ENCODE data around the gene PEAK3. TPM values are rescaled to one million over a fixed set of nuclear protein-coding genes. Genes with fewer than 3 reads are reported as not detected.

The PEAK3 gene
- total RNA-seq, 4 donors from 2014 or later = 0.16 to 1.3 (median 0.27) TPM; not detected in 1

DNA sequence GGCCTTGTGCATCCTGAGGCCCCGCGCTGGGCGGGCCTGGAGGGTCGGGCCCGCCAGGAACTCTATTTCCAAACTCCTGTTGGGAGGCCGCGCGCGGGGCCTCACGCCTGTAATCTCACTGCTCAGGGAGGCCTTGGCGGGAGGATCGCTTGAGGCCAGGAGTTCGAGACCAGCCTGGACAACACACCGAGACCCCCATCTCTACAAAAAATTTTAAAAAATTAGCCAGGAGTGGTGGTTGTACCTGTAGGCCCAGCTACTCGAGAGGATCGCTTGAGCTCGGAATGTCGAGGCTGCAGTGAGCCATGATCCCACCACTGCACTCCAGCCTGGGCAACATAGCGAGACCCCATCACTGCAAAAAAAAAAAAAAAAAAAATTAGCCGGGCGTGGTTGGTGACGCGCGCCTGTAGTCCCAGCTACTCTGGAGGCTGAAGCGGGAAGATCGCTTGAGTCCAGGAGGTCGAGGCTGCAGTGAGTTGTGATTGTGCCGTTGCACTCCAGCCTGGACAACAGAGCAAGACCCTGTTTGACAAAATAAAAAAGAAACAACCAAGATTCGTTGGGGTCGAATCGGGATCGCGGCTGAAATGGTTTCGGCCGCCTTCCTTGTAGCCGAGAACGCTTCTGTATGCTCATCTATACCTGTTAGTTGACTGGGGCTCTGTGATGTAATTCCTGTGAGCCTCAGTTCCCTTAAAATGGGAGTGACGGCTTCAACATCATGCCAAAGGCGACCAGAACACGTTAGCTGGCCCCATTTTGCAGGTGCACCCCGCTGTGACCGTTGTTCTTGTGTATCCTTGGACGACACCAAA is 44.7 kb downstream of the PEAK3 start:
- peak; percentile 51 for ATAC-seq
- H3K9me3 ChIP-seq = no peaks in the 10 kb centered on the region
- peak overlapping the region; percentile 70 to 99 for H3K4me3 ChIP-seq
- TF ChIP-seq, protein P1, sequence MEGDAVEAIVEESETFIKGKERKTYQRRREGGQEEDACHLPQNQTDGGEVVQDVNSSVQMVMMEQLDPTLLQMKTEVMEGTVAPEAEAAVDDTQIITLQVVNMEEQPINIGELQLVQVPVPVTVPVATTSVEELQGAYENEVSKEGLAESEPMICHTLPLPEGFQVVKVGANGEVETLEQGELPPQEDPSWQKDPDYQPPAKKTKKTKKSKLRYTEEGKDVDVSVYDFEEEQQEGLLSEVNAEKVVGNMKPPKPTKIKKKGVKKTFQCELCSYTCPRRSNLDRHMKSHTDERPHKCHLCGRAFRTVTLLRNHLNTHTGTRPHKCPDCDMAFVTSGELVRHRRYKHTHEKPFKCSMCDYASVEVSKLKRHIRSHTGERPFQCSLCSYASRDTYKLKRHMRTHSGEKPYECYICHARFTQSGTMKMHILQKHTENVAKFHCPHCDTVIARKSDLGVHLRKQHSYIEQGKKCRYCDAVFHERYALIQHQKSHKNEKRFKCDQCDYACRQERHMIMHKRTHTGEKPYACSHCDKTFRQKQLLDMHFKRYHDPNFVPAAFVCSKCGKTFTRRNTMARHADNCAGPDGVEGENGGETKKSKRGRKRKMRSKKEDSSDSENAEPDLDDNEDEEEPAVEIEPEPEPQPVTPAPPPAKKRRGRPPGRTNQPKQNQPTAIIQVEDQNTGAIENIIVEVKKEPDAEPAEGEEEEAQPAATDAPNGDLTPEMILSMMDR (IDR thresholded peaks at IDR 0.05) = no peak
- TF ChIP-seq POLR2A (IDR thresholded peaks at IDR 0.05) (no peak), EP300 (IDR thresholded peaks at IDR 0.05) (no peak), POLR2AphosphoS5 (IDR thresholded peaks at IDR 0.05) (no peak)
- peak overlapping the region; percentile 94 to 99 (median 96) for H3K27ac ChIP-seq
- 65 to 72% methylated on average over 6 to 19 of the region's 43 CpGs for WGBS, 2 donors (ENCODE audit: low coverage in 1 of 2)
- peaks cover 0 to 21% of the 10 kb centered on the region in 2 donors for H3K36me3 ChIP-seq
- H3K27me3 ChIP-seq = no peaks in the 10 kb centered on the region
- H3K4me1 ChIP-seq = peaks cover 0 to 81% (median 51%) of the 10 kb centered on the region in 3 donors

DNA sequence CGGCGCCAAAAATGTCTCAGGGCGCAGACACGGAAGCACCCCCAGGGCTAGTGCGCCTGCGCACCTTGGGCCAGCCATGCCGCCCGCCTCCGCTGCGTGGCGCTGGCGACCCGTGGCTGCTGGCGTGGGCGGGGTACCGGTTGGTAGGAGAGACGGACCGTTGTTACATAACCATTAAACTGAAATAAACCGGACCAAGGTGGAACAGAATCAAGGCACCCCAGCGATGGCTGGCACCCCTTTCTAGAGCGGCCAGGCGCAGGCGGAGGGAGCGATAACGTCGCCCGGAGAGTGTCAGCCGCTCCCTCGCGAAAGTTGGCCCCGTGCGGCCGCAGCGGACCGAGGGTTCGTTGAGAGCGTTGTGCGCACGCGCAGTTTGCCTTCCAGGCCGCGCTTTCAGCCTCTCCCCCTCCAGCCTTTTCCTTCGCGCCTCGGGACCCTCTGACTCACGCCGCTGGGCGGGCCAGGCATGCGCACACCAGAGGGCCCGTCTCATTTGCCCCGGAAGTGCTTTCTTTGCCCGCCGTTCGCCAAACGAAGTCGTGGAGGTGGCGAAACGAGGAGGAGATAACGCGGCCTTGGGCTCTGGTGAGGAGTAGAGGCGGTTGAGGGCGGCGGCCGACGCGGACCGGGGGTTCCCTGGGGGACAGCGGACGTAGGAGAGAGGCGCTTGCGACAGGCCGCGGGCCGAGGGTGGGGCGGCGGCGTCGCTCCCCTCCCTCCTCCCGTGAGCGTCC is 45.5 kb downstream of the PEAK3 start, which contains the start of the genes PLEKHJ1 and SF3A2:
PLEKHJ1 (minus strand) TSS at position 16 of the 737 bp plus-strand sequence. CDS start 81 bp downstream, outside the sequence.
SF3A2 (plus strand) TSS at position 511 of the 737 bp plus-strand sequence. CDS start 6,595 bp downstream, outside the sequence.
- H3K36me3 ChIP-seq = peaks cover 0 to 29% of the 10 kb centered on the region in 2 donors
- TF ChIP-seq, protein P1 (IDR thresholded peaks at IDR 0.05) = peak in 3 of 4 experiments; percentile 99 to 100 (median 99)
- TF ChIP-seq EP300 (IDR thresholded peaks at IDR 0.05) (no peak), POLR2A (IDR thresholded peaks at IDR 0.05) (peak; percentile 62 to 77), POLR2AphosphoS5 (IDR thresholded peaks at IDR 0.05) (peak; percentile 92)
- H3K27me3 ChIP-seq = no peaks in the 10 kb centered on the region
- H3K4me3 ChIP-seq = peak within 1 kb of the TSS; percentile 70 to 99
- H3K4me1 ChIP-seq = peaks cover 0 to 78% (median 45%) of the 10 kb centered on the region in 3 donors
- 0 to 1% methylated on average over 1 to 16 of the region's 80 CpGs for WGBS, 2 donors (ENCODE audit: low coverage in 1 of 2)
- H3K9me3 ChIP-seq = no peaks in the 10 kb centered on the region
- ATAC-seq = peak; percentile 96
- peak within 1 kb of the TSS; percentile 94 to 99 (median 96) for H3K27ac ChIP-seq

DNA sequence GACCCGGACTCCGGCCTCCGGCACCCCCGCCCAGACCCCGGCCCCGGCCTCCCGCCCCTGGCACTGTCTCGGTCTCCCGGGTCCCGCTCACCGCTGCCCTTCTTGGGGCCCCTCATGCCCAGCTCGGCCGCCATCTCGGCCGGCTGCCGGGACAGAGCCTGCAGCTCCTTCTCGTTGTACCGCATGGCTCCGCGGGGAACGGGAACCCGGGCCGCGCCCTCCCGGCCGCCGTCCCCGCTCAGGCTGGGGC is 46.0 kb downstream of the PEAK3 start:
- no peak for TF ChIP-seq EP300 (IDR thresholded peaks at IDR 0.05)
- peak; percentile 28 to 33 for TF ChIP-seq POLR2A (IDR thresholded peaks at IDR 0.05)
- TF ChIP-seq, protein P1 (IDR thresholded peaks at IDR 0.05) = no peak
- TF ChIP-seq POLR2AphosphoS5 (IDR thresholded peaks at IDR 0.05) = peak; percentile 72
- no peaks in the 10 kb centered on the region for H3K9me3 ChIP-seq
- peaks cover 0 to 34% of the 10 kb centered on the region in 2 donors for H3K36me3 ChIP-seq
- peak overlapping the region; percentile 94 to 99 (median 96) for H3K27ac ChIP-seq
- no CpG with 5 or more reads among the region's 28 CpGs for WGBS, 2 donors (ENCODE audit: low coverage in 1 of 2)
- peak overlapping the region; percentile 70 to 99 for H3K4me3 ChIP-seq
- H3K4me1 ChIP-seq = peaks cover 0 to 78% (median 42%) of the 10 kb centered on the region in 3 donors
- H3K27me3 ChIP-seq = no peaks in the 10 kb centered on the region
- ATAC-seq = no peak

DNA sequence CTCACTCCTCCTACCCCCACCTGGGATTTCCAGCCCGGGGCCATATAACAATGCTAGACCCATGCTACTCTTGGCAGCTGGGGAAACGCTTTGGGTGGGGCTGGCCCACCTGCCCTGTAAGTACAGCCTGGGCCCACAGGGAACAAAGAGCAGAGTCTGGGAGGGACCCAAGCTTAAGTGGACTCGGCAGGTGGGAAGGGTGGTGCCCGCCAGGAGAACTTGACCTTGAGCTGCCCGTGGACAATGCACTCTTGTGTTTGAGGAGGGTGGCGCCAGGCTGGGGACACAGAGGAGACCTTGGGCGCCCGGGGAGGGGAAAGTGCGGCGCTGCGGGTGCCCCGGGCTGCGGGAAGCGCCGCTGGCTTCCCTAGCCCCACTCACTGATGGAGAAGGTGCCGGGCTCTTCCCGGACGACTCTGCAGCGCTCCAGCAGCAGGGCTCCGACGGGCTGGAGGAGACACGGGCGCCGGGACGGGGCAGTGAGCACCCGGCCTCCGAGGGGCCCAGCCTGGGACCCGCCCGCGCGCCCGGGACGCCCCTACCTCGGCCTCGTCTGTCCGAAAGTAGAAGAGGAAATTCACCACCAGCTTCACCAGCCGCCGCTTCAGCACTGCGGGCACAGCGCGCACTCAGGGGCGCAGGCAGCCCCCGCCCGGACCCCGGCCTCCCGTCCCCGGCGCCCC is 46.5 kb downstream of the PEAK3 start:
- ATAC-seq = no peak
- Histone ChIP-seq H3K36me3 (peaks cover 0 to 39% of the 10 kb centered on the region in 2 donors), H3K4me1 (peaks cover 0 to 76% (median 37%) of the 10 kb centered on the region in 3 donors), H3K4me3 (peak overlapping the region; percentile 70 to 99), H3K9me3 (no peaks in the 10 kb centered on the region), H3K27ac (peak overlapping the region; percentile 94 to 99 (median 96)), H3K27me3 (no peaks in the 10 kb centered on the region)
- 5% methylated on average over 4 of the region's 48 CpGs; no CpG with 5 or more reads in 1 of the 2 donors for WGBS, 2 donors (ENCODE audit: low coverage in 1 of 2)
- TF ChIP-seq, protein P1 (IDR thresholded peaks at IDR 0.05) = no peak
- TF ChIP-seq POLR2AphosphoS5 (IDR thresholded peaks at IDR 0.05) (no peak), POLR2A (IDR thresholded peaks at IDR 0.05) (no peak), EP300 (IDR thresholded peaks at IDR 0.05) (no peak)
